Stimulated activated CD8-positive, alpha-beta memory T cell treated with anti-CD3 and anti-CD28 coated beads, Interleukin-7, amount 100 ng/mL, for 1 hour (primary cell): ENCODE measurements around the gene CHN2.
"Not testable (repeated sequence)": the region's sequence is repeated elsewhere in the genome, so short reads cannot be mapped to it uniquely, and the experiment has no call there.

Experiments used
- DNase-seq, 2 donors: peaks; one replicate each; pipeline ENCODE4 v3.0.0-alpha.2; 2020; ENCODE audit warnings: low read depth in 2 of 2

CHN2 gene

DNA sequence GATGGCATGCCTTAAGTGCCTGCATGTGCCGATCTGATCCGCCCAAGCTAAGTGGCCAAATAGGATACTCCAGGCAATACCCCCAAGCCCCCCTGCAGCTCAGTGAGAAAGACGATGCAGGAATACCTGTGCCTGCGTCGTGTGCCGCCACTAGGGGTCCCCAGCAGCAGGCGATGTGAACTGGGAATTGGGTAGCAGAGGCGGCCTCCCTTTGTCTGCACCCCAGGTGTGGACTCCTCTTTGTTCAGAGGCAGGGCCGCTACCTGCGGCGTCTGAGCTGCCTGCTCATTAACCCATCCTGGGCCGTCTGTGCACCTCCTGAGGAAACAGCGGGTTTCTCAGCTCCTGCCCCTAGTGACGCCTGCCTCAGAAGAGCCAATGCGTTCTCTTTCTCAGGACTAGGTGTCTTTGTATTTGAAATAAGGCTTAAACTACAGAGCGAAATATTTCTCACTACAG, 4.8 kb upstream of the CHN2 start:
- DNase-seq = peak in 1 of 2 donors; percentile 36

DNA sequence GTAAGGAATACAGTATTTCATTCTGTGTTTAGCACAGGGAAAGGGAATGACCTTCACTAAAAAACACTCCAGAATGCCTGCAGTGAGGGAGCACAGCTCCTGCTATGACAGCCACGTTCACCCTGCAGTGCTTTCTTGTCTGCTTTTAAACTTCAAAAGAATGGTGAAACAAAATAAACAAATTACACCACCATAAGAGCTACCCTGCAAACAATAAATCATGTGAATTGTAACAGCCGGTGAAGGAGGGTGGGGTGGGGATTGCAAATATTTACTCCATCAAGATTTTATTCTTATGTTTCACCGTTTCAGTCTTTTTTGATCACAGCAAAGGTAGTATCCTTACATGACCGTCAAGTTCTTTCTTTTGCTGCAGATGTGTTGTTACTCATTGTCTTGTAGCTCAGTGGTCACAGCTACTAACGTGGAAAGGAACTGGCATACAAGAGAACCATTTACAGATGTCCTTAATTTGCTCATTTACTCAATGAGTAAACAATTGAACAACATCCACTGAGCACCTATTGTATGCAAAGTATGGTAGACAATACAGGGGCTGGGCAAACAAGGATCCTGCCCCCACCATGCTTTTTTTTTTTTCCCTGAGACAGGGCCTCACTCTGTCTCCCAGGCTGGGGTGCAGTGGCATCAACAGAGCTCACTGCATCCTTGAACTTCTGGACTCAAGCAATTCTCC, 4.1 kb upstream of the CHN2 start:
- DNase-seq = no peak

DNA sequence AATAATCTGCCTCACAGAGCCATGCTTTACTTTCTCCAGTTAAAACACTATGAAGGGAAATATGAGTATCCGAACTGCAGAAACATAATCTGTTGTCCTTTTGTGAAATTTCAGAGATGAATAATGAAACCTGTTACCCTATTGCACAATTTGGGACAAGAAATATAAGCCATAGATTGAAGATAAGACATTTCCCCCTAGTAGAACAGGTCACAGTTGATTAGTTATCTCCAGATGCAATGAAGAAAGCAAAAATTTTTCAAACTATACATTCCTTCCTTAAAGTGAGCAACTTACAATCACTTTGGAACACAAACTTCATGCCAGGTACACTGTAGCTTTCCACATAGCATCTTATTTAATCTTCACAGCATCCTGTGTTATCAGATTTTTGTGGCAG, 2.3 kb upstream of the CHN2 start:
- no peak for DNase-seq

DNA sequence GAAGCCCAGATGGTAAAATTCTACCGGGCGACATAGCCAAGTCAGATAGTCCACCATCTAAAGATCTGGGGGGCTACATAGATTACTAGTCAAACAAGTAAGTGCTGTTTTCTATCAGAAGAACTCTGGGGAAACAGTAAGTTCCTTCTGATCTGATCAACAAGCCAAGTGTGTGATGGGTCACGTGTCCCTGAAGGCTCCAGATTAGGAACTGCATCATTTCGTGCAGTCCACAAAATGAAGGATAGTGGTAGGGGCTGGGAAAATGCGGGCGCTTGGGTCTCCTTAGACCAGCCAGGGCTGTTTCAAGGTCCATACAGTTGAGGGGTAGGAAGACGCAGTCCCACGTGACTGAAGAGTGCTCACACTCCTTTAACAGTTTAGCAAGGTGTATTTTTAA, 1.8 kb upstream of the CHN2 start:
- no peak for DNase-seq

DNA sequence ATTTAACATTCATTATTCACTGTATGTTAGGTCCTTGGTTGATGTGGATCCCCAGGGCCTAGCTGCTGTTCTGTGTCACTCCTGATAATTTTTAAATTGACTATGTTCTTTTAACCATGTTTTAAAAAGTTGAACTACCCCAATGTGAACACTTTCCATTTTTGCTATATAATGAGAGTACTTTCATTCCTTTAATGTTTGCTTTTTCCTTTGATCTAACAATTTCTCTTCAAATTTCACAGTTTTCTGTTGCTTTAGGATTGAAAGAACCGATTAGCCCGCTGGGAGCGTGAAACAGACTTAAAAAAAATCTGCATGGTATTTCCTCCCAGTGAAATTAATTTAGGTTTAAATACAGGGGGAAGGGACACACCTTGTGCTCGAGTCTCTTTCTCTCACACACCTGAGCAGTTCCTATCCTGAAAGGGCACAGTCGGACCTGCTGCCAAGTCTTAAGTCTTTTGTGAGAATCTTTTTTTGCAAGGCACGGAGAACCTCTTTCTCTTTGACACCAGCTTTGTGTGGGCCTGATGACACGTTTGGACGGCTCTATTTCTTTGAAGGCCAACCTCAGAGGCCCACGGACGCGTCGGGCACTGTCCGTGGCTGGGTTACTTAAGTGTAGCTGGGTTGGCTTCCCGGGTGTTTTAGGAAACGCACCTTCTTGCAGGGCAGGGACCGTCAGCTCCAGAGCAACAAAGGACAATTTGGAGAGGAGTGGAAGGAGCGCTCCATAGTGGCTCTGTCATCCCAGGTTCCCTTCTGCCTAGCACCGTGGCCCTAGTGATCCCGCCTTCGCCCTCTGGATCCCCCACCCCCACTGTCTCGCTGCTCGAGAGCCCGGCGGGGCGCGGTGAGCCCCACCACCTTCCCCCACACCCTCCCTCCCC, 1.0 kb upstream of the CHN2 start:
- no peak for DNase-seq

DNA sequence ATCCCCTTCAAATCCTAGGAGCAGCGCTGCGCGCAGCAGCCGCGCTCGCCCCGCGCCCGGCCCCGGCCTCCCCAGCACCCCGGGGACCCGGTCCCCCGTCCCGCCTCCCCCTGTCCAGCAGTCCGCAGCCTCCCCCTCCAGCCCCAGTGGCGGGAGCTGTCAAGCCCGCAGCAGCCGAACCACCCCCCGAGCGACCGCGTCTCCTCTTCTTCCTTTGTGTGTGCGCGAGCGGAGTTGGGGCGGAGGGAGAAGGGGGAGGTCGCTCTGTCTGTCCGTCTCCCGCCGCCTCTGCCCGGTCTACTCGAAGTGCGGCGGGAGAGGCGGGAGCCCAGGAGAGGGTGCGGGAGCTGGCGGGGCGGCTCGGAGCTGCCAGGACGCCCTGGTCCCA, 375 bp upstream of the CHN2 start:
- no peak for DNase-seq

DNA sequence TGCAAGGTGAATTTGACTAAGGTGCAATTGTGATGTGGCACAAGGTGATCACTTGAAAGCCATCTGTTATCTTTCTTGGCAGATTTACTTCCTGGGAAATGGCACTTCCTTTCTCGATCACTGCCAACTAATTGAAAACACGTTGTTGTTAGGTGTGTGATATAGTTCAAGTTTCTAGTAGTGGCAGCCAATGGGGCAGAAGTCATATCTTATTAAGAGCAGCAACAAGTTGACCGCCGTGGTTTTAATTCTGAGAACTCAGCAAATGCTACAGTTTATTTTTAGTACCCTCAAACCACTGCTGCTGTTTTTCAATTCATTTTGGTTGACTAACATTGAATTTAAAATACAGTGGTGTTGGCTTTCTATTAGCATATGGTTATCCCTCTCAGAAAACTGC, 1.6 kb downstream of the CHN2 start:
- no peak for DNase-seq

DNA sequence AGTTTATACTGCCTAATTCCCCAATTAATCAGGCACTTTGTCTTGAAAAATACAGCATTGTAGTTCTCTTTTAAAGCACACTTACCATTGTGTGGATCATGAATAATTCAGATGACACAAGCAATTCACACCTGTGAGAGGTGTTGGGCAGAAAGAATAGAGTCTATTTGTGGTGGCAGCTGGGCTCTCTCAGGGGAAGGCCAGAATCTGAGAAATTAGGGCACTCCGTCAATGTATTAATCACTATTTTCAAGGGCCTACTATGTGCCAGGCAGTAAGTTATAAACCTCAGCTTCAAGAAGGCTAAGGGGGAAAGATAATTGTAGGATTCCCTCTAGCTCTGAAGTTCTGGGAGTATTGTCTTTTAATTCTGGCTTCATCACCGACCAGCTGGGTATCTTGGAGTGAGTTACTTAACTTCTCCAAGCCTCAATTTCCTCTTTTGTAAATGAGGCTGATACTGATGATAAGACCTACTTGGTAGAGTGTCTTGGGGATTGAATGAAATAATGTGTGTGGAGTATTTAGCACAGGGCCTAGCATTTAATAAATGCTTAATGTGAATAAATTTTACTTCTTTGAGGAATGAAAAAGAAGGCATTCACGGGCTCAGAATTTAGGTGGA, 2.5 kb downstream of the CHN2 start:
- DNase-seq = no peak

DNA sequence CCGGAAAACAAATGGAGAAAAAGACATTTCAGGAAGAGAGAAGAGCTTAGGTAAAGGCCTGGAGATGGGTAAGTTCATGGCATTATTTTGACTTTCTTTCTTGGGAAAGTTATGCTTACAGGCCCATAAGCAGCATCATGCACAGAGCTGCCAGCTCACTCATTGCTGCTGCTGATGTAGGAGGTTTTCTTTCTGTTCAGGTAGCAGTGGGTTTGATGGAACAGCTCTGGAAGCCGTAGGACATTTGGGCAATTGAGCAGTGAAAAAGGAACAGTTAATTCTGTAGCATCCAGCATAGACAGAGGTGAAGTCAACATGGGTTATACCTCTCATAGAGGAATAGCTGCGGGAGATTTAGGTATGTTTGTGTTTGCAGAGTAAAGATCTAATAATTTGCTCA, 3.3 kb downstream of the CHN2 start:
- DNase-seq = no peak

DNA sequence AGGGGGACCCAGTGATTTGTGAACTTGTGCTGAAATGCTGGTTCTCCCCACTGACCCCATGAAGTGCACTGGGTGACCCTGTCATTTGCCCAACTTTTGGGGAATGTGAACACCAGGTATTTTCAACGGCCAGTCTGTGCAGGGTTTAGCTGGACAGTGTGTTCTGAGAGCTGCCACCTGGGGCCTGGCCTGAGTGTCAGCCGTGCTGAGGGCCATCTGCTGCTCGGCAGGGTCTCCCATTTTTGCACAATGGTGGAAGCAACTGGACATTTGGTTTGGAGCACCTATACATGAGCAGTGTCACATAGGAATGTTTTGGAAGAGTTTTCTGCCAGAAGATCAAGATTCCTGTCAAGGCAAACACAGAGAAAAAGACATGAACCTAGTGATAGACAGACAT, 5.2 kb downstream of the CHN2 start:
- no peak for DNase-seq

DNA sequence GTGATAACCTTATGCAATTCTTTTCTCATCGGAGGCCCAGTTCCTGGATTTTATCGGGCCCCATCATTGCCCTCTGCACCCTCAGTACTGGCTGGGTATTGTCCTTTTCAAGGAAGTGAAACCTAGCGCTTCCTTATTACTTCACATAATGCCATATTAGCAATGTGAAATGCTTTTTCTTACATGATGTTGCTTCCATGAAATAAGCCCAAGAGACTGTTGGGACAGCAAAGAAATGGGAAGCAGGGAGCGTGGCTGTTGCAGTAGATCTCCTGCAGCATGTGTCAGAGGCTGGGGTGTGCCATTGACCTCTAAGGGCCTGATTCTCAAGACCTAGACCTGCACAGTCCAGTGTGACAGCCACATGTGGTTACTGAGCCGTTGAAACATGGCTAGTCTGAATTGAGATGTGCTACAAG, 8.1 kb downstream of the CHN2 start:
- no peak for DNase-seq

DNA sequence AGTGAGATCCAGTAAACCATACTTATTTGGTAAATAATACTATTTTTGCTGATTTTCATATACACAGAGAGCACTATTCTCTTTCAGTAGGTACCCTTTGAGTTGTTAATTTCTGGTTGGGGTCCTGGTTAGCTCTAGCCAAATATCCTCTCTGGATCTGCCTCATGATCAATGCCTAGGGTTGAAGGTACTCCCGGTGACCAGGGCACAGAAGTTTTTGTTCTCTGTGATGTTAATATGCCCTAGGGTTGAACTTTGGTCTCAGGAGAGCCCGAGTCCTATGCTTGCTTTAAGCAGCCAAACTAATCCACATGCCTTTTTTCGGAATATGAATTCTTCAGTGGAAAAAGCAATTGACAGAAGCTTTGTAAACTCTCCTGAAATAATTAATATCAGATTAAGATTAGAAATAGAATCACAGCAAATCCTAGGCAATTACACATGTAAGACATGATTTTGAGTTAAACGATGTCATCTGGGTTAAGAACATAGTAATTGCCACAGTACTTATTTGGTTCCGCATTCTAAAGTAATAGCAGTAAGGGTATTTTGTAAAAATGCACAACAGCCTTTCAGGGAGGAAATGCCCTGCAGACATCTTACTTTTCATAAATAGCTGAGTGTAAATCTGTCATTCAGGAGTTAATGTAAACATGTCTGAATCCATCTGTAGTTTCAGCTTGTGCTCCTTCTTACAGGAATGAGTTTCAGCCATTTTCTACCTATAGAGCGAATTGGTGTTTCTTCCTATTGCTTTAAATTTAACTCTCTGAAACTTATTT, 10.1 kb downstream of the CHN2 start:
- no peak for DNase-seq

DNA sequence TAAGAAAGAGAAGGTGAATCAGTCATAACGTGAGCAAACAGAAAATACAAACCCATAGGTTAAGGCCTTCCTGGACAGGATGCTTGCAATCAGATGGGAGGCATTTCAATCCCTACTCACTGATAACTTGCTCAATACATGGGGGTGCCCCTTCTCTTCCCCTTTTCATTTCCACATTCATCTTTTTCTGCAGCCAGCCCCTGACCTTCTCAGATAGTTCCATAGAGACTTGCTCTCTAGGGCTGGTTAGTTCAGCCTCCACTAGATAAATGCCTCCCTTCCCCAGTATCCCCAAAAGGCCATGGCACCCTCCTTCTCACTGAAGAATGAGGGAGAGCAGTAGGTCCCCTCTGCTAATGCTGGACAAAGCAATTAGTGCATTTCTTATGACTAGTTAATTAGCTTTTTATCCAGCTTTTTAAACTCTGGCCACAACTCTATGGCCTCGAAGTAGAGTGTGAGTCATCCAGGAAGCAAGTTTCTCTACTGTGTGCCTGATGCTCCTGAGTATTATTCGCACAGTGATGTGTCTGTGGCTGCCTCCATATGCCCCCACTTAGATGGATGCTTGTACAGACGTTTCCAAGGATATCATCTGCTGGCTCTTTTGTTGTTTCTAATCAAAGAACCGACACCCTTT, 12.7 kb downstream of the CHN2 start:
- no peak for DNase-seq

DNA sequence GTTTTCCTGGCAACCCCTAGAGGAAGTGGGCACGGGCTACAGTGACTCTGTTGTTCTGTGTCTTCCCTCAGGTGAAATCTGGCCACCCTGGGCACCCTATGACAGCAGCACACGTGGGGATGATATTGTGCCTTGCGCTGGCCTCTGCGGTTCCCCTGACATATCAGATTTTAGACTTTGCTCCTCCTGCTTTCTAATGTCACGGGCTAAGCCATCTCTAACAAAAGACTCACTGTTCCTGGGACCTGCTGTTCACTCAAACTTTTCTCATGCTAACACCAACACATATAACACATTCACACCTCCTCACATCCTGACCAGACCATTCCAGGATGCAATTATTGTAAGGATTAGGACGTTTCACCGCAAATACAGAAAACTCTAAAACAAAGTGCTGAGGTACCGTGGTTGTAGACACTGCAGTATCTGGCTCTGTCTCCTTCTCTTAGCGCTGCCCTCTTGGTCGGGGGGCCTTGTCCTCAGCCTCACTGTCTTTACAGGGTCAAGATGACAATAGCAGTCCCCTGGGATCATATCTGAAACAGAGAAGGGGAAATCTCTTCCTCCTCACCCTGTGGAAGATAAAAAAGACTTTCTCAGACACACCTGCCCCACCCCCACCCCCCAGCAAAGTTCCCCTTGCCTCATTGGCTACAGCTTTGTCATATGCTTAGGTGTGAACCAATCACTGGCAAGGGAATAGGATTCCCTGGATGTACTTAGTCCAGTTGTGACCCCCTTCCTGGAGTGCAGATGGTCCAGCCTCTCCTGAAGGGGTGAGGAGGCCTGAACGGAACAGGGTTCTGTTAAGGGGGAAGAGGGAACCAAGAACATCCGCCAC, 14.1 kb downstream of the CHN2 start:
- no peak for DNase-seq

DNA sequence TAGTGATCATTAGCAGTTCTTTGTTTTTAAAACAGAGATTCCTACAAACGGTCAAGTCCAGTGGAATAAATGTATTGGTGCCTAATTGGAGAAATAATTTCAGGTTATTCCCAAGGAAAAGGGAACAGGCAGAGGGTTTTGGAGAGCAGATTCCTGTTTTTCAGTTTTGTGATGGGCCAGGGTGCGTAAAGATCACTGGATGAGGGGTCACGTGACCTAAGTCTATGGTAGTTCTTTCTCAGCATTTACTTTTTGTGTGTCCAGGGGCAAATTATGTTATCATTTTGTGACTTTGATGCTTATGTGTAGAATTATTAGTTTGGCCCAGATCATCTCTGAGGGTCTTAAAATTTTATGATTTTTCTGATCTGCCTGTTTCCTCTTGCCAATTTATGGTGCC, 15.2 kb downstream of the CHN2 start:
- DNase-seq = no peak

DNA sequence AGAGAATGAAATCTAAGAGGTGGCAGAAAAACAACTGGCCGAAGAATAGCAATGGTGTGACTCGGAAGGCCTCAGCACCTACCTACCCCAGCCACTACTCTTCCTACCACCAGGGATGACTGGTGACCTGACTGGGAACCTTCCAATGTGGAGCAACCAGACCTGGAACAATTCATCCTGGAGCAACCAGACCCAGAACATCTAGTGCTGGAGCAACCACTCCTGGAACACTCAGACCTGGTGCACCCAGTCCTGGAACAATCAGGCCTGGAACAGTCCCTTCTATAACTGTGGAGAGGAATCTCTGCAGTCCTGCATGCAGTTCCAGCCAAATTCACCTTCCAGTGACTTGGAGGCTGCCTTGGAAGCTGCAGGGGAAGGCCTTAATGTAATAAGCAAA, 18.2 kb downstream of the CHN2 start:
- DNase-seq = not testable (repeated sequence)

DNA sequence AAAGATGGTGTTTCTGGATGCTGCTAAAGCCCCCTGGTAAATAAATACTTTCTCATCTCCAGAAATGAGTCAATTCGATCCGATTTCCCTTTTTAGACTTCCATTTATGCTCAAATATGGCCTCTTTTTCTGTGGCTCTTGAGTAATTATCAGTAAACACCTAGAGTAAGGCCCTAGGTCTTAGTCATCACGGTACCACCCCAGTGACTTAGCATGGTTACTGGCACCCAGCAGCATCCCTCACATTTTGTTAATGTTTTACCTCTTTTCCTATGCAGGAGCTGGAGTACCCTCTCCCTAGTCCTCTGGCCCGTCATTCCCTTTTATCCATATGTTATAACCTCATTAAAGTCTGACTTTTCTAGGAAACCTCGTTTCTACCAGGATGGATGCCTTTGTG, 19.5 kb downstream of the CHN2 start:
- no peak for DNase-seq

DNA sequence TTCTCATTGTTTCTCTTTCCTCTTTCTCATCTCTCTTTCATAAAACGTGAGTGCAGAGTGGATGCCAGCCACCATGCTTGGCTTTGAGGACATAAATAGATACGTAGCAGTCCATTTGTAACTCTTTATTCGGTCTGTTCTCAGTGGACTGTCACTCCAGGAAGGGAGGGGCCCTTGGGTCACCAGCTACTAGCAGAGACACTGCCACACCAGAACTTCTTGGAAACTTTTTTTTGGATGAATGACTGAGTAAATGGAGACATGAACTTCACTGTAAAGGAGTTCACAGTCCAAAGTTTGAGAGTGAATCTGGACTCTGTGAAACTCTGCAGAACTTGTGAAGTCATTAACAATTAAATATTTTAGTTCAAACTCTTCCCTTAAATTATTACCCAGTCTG, 20.2 kb downstream of the CHN2 start:
- DNase-seq = no peak

DNA sequence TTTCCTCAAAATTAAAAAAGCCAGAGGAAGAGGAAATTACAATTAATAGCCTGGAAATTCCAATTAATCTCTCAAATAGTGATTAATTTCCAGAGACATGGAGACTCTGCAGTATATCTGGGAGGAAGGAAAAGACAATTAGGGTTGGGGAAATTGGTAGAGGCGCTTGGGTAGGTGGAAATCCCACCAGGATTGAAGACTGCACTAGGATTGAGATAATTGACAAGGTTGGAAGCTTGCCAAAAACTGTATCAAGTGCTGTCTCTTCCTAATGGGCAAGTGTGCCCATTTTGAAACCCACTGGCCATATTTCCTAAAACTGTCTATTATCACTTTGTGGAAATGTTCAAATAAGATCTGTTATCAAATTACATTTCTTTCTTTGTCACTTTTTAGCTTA, 21.6 kb downstream of the CHN2 start:
- DNase-seq = no peak

DNA sequence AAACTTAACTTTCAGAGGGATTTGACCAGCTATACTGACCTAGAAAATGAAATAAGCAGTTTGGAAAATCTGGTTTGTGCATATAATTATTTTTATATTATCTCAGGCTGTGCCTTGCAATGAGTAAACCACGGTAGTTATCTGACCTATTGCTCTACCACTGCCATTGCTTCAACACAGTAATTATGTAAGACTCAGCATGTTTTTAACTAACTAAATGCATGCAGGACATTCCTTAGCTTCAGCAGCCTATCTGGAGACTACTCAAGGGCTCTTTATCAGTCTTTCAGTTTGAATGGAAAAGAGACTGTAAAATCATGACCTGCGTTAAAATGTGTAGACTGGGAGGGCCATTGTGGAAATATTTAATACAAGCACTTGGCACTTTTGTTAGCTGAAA, 22.5 kb downstream of the CHN2 start:
- DNase-seq = no peak

DNA sequence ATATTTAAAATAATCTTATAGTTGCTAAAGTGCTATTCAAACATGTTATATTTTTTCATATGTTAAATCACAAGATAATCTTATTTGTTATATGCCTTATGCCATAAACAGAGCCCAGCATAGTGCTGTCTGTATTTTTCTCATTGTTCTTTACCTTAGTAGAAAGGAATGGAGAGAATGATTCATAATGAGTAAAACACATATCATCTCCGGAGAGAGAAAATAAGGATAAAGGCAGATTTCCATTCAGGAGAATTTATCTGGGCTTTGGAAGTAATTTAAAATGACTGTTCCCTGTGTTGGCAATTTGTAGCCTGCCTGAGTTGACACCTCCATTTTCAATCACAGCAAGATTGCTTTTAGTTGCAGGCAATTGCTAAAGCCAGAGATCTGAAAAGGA, 30.2 kb downstream of the CHN2 start:
- DNase-seq = no peak
